Common myeloid progenitor, CD34-positive (primary cell): ENCODE data around the gene PPFIA1. TPM values are rescaled to one million over a fixed set of nuclear protein-coding genes. Genes with fewer than 3 reads are reported as not detected.

ENCODE experiments used
- CTCF ChIA-PET: fragments of 350-600 bp; sonication (Branson Sonifier 250); formaldehyde crosslinking; loops from one replicate; lab custom pipeline; 2021; ENCODE audit warnings: antibody characterized with exemption; lab: Charles Lee
- POLR2A ChIA-PET: fragments of 350-600 bp; sonication (Branson Sonifier 250); formaldehyde crosslinking; loops from one replicate; lab custom pipeline; 2021; ENCODE audit warnings: antibody characterized with exemption; lab: Charles Lee
- DNase-seq, 3 donors: peaks; one replicate each; pipeline versions ENCODE4 v3.0.0 to v3.0.0-alpha.2; 2013
- H3K27ac ChIP-seq, 2 experiments: 1 replicate in 1 of 2; 2 replicates in 1 of 2; pipeline ENCODE4 v1.7.0; 2013; ENCODE audit warnings: inconsistent platforms in 2 of 2, low read length in 2 of 2, mild to moderate bottlenecking in 2 of 2, low read depth in 1 of 2, moderate library complexity in 1 of 2; ENCODE audit not compliant: severe bottlenecking in 2 of 2, insufficient read depth in 1 of 2, poor library complexity in 1 of 2
- H3K27me3 ChIP-seq, 5 experiments: replicated peaks in 2 of 5; 1 replicate in 3 of 5; 2 replicates in 2 of 5; pipeline versions ENCODE4 v1.6.1 to v1.7.0; 2013; ENCODE audit warnings: low read length in 4 of 5, mild to moderate bottlenecking in 2 of 5, moderate library complexity in 2 of 5, inconsistent platforms in 1 of 5; ENCODE audit not compliant: insufficient read depth in 5 of 5, control insufficient read depth in 4 of 5
- H3K36me3 ChIP-seq, 4 experiments: 1 replicate in 2 of 4; 2 replicates in 2 of 4; pipeline versions ENCODE4 v1.6.1 to v1.7.0; 2013; ENCODE audit warnings: low read length in 3 of 4, control low read depth in 1 of 4, mild to moderate bottlenecking in 1 of 4; ENCODE audit not compliant: control insufficient read depth in 4 of 4, insufficient read depth in 4 of 4
- H3K4me1 ChIP-seq, 4 experiments: 1 replicate in 3 of 4; 2 replicates in 1 of 4; pipeline versions ENCODE4 v1.6.1 to v1.7.1; 2013; ENCODE audit warnings: low read length in 3 of 4, mild to moderate bottlenecking in 3 of 4, control low read depth in 1 of 4, inconsistent platforms in 1 of 4, moderate library complexity in 1 of 4; ENCODE audit not compliant: control insufficient read depth in 4 of 4, insufficient read depth in 4 of 4; ENCODE audit errors: control extremely low read depth in 1 of 4
- H3K4me3 ChIP-seq, 7 experiments: 1 replicate in 4 of 7; 2 replicates in 3 of 7; pipeline versions ENCODE4 v1.5.1 to v1.7.0; 2013; ENCODE audit warnings: mild to moderate bottlenecking in 7 of 7, low read length in 6 of 7, moderate library complexity in 6 of 7, inconsistent platforms in 2 of 7, low read depth in 2 of 7, control low read depth in 1 of 7; ENCODE audit not compliant: insufficient read depth in 4 of 7, control insufficient read depth in 1 of 7; ENCODE audit errors: extremely low read depth in 1 of 7
- H3K9me3 ChIP-seq, 5 experiments: 1 replicate in 4 of 5; 2 replicates in 1 of 5; pipeline versions ENCODE4 v1.6.1 to v1.7.1; 2013; ENCODE audit warnings: low read length in 4 of 5, mild to moderate bottlenecking in 2 of 5, inconsistent platforms in 1 of 5, low read depth in 1 of 5, moderate library complexity in 1 of 5; ENCODE audit not compliant: control insufficient read depth in 4 of 5, insufficient read depth in 2 of 5; ENCODE audit errors: control extremely low read depth in 1 of 5
- WGBS: methylation state at CpG from one replicate; pipeline ENCODE4 v1.1.5; 2013; ENCODE audit not compliant: insufficient coverage; 5-methylcytosine and 5-hydroxymethylcytosine counted together
- polyA plus RNA-seq: library from polyadenylated mRNA; unstranded; fragments of 120-200 nt; gene quantifications from one replicate; pipeline ENCODE4 v1.2.1, GENCODE V29; 2013

The PPFIA1 gene
- 23.8 TPM for polyA plus RNA-seq

DNA sequence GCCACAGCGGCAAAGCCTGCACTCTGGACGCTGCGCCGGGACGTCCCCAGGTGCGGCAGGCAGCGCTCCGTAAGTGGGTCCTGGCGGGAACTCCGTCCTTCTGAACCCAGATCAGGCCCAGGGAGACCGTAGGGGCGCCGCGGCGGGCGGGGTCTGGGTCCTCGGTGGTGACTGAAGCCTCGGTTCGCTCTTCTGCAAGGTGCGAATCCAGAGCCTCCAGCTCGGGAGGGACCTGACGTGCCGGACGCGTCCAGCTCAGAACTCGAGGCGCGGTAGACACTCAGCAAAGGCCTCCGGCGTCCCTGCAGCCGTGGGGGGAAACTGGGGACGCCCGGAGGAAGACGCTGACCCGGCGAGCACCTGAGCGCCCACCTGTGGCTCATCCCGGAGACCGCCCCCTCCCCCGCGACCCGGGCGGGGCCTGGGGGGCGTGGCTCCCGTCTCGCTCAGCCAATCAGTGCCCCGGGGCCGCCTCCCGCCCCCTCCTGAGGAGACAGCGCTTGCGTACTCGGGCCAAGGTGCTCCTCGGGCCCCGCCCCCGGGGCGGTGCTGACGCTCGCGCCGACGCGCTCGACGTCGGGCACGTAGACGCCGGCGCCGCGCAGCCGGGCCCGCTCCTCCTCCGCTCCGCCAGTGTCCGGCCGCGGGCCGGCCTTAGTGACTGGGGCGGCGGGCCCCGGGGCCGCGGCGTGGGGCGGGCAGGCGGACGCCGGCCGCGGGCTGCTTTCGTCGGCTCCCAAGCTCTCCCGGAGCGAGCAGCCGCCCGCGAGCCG lies at the start of gene PPFIA1:
Gene PPFIA1 (plus strand): TSS at position 587 of the 773 bp plus-strand sequence. CDS start 1,483 bp downstream, outside the sequence.
- Histone ChIP-seq H3K27ac (peak within 1 kb of the TSS; percentile 40 to 74), H3K27me3 (peaks cover 0 to 17% (median 5%) of the 10 kb centered on the region in 5 experiments), H3K4me1 (peaks cover 7 to 19% (median 13%) of the 10 kb centered on the region in 4 experiments), H3K4me3 (peak within 1 kb of the TSS; percentile 76 to 96 (median 82)), H3K9me3 (no peaks in the 10 kb centered on the region), H3K36me3 (peaks cover 2 to 27% (median 19%) of the 10 kb centered on the region in 4 experiments)
- peak; percentile 90 to 92 (median 92) for DNase-seq
- ChIA-PET POLR2A (interaction anchor here (0.6 kb wide), 1 partner anchor 414 kb away, joined by 3 read pairs; no protein-coding TSS in a partner anchor), CTCF (no interaction called here)
- 0% methylated on average over 70 of the region's 99 CpGs for WGBS

DNA sequence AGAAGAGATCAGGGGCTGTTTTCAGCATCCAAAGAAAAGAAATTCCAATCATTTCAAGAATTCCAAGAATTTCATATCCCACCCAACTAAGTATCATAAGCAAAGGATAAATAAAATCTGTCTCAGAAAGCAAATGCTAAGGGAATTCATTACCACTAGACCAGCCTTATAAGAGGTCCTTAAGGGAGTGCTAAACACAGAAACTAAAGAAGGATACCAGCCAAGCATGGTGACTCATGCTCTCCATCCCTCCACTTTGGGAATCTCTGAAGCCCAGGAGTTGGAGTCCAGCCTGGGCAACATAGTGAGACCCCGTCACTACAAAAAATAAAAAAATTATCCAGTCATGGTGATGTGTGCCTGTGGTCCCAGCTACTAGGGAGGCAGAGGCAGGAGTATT lies 49.6 kb upstream of the PPFIA1 start:
- H3K36me3 ChIP-seq, result no peaks in the 10 kb centered on the region
- no peaks in the 10 kb centered on the region for H3K9me3 ChIP-seq
- no peak overlapping the region for H3K4me3 ChIP-seq
- ChIA-PET POLR2A (interaction anchor here (0.6 kb wide), 1 partner anchor 20 kb away, joined by 4 read pairs; no protein-coding TSS in a partner anchor), CTCF (interaction anchor here (0.6 kb wide), 2 partner anchors 14 to 26 kb away, joined by 3 read pairs; no protein-coding TSS in a partner anchor)
- WGBS, result no CpG with 5 or more reads among the region's 1 CpG
- H3K27me3 ChIP-seq, result peaks cover 0 to 3% (median 0%) of the 10 kb centered on the region in 5 experiments
- H3K27ac ChIP-seq, result no peak overlapping the region
- H3K4me1 ChIP-seq, result no peaks in the 10 kb centered on the region
- DNase-seq, result no peak

DNA sequence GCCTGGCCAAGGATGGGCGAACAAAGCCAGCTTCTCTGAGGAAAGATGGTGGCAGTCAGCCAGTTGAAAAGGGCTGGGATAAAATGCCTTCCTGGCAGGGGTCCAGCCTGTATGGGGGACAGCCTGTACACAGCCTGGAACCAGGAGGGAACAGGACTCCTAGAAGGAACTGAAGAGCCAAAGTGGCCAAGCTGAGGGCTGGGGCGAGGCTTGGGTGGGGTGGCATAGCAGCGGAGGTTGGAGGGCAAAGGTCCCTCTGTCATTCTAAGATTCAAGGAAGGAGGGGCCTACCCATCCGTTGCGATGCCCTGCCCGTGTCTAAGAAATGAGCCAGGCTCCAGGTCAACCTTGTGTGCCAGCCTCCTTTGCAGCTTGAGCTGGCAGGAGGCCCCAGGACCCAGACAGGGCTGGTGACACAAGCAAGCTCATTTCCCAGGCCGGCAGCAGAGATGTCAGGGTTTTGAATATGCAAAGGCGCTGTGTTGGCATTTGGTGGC lies 44.8 kb upstream of the PPFIA1 start:
- ChIA-PET CTCF (interaction anchor here (1.1 to 1.9 kb wide), 2 partner anchors 13 to 27 kb away, joined by 3 to 6 read pairs; no protein-coding TSS in a partner anchor), POLR2A (no interaction called here)
- no peak for DNase-seq
- Histone ChIP-seq H3K27ac (no peak overlapping the region), H3K27me3 (peaks cover 0 to 4% (median 0%) of the 10 kb centered on the region in 5 experiments), H3K36me3 (no peaks in the 10 kb centered on the region), H3K9me3 (no peaks in the 10 kb centered on the region), H3K4me3 (no peak overlapping the region), H3K4me1 (no peaks in the 10 kb centered on the region)
- 91% methylated on average over 8 of the region's 8 CpGs for WGBS

DNA sequence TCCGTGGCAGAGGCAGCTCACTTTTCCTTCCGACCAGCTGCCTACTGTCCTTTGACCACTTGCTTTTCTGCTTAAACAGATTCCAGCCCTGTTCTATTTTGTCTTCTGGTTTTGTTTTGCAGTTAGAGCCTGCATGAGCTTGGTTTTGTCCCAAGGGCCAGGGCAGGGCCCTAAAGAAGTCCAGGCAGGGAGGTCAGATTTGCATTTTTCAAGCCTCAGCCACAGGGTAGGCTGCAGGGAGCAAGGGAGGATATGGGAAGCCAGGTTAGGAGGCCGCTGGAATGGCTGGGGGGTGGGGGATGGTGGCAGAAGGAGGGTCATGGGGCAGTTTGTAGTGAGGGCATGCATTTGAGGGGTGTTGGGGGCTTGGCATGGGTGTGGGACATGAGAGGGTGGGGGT lies 44.3 kb upstream of the PPFIA1 start:
- 94% methylated on average over 2 of the region's 3 CpGs for WGBS
- Histone ChIP-seq H3K36me3 (no peaks in the 10 kb centered on the region), H3K4me3 (no peak overlapping the region), H3K27ac (no peak overlapping the region), H3K27me3 (peaks cover 0 to 4% (median 0%) of the 10 kb centered on the region in 5 experiments), H3K4me1 (no peaks in the 10 kb centered on the region), H3K9me3 (no peaks in the 10 kb centered on the region)
- POLR2A ChIA-PET, result no interaction called here
- no peak for DNase-seq
- CTCF ChIA-PET, result interaction anchor here (1.9 kb wide), 1 partner anchor 14 kb away, joined by 6 read pairs; no protein-coding TSS in a partner anchor

DNA sequence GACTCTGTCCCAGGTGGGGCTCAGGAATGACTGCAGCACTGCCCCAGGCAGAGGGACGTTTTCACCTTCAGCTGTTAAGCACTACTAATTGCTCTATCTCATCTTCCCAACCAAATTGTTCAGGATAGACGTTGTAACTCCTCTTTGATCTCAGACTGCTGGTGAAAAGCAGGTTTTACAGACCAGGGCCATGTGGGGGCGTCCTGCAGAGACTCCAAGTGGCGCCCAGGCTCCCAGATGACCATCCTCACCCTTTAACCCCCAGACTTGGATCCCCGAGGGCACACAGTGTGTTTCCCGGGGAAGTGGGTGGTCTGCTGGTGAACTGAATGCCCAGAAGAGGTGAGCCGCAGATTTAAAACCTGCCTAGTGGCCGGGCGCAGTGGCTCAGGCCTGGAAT lies 43.5 kb upstream of the PPFIA1 start:
- no peaks in the 10 kb centered on the region for H3K9me3 ChIP-seq
- peak in 1 of 3 donors; percentile 8 for DNase-seq
- no peak overlapping the region for H3K27ac ChIP-seq
- no peaks in the 10 kb centered on the region for H3K36me3 ChIP-seq
- 69% methylated on average over 8 of the region's 9 CpGs for WGBS
- POLR2A ChIA-PET, result no interaction called here
- no peaks in the 10 kb centered on the region for H3K4me1 ChIP-seq
- H3K27me3 ChIP-seq, result peaks cover 0 to 4% (median 0%) of the 10 kb centered on the region in 5 experiments
- no peak overlapping the region for H3K4me3 ChIP-seq
- CTCF ChIA-PET, result no interaction called here

DNA sequence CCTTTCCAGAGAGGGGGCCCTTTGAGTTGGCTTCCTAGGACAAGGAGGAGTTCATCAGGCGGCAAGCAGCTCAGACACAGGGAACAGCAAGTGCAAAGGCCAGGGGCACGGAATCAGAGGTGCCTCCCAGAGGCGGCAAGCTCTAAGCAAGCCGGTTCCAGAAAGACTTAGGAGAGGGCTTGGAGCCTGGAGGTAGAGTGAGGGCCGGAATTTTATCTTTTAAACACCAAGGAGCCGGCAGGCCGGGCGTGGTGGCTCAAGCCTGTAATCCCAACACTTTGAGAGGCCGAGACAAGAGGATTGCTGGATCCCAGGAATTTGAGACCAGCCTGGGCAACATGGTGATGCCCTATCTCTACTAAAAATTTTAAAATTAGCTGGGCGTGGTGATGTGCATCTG lies 40.8 kb upstream of the PPFIA1 start:
- DNase-seq, result no peak
- POLR2A ChIA-PET, result no interaction called here
- Histone ChIP-seq H3K36me3 (no peaks in the 10 kb centered on the region), H3K4me1 (no peaks in the 10 kb centered on the region), H3K9me3 (peaks cover 0 to 3% (median 0%) of the 10 kb centered on the region in 5 experiments), H3K27me3 (peaks cover 0 to 6% (median 0%) of the 10 kb centered on the region in 5 experiments), H3K4me3 (no peak overlapping the region), H3K27ac (no peak overlapping the region)
- CTCF ChIA-PET, result no interaction called here
- whole genome bisulfite sequencing, result 95% methylated on average over 10 of the region's 10 CpGs
